RWPE2 (cell line): ENCODE results near the gene RMDN2.
A peak's percentile ranks its signal among the peaks of the same experiment; 100 is the strongest.

Source experiments
- ATAC-seq: fragments of 200-7000 bp; cut with Tn5 transposase; 3 replicates; pipeline ENCODE4 v1.9.1; 2021; ENCODE audit warnings: low read depth
- DNase-seq: peaks from one replicate; pipeline ENCODE4 v3.0.0-alpha.2; 2020; ENCODE audit warnings: low spot score
- H3K27ac ChIP-seq: fragments of 450-650 bp; 2 replicates; pipeline ENCODE4 v1.5.1; 2017; ENCODE audit warnings: mild to moderate bottlenecking; ENCODE audit not compliant: poor library complexity, severe bottlenecking
- H3K27me3 ChIP-seq: fragments of 250-450 bp; sonication (Bioruptor Pico); 2 replicates; pipeline ENCODE4 v1.5.1; 2021; ENCODE audit warnings: mild to moderate bottlenecking, moderate library complexity; ENCODE audit not compliant: insufficient read depth, poor library complexity, severe bottlenecking
- H3K36me3 ChIP-seq: fragments of 250-450 bp; sonication (Bioruptor Pico); 2 replicates; pipeline ENCODE4 v1.5.1; 2020; ENCODE audit warnings: low read depth, mild to moderate bottlenecking, moderate library complexity
- H3K4me1 ChIP-seq: fragments of 250-450 bp; sonication (Bioruptor Pico); 2 replicates; pipeline ENCODE4 v1.5.1; 2021; ENCODE audit warnings: mild to moderate bottlenecking, moderate library complexity; ENCODE audit not compliant: insufficient read depth, poor library complexity, severe bottlenecking
- H3K4me3 ChIP-seq: fragments of 250-450 bp; sonication (Bioruptor Pico); 2 replicates; pipeline ENCODE4 v1.5.1; 2021; ENCODE audit warnings: mild to moderate bottlenecking, moderate library complexity; ENCODE audit not compliant: severe bottlenecking
- H3K9me3 ChIP-seq: fragments of 250-450 bp; sonication (Bioruptor Pico); 2 replicates; pipeline ENCODE4 v1.5.1; 2021; ENCODE audit warnings: mild to moderate bottlenecking, moderate library complexity; ENCODE audit not compliant: severe bottlenecking
- CTCF ChIP-seq: fragments of 450-650 bp; IDR thresholded peaks from one replicate; pipeline ENCODE4 v1.5.1; 2017; ENCODE audit warnings: mild to moderate bottlenecking, moderate library complexity; ENCODE audit not compliant: poor library complexity, severe bottlenecking

RMDN2 gene

GRCh38 chr2:37912616-37913015 lies 12.5 kb upstream of the RMDN2 start:
- TF ChIP-seq CTCF: no peak
- Histone ChIP-seq H3K9me3 (no peaks in the 10 kb centered on the region), H3K36me3 (no peaks in the 10 kb centered on the region; the same call in 1 of the 2 replicates), H3K4me3 (no peak overlapping the region), H3K27me3 (no peaks in the 10 kb centered on the region), H3K27ac (no peak overlapping the region), H3K4me1 (peaks cover 17% of the 10 kb centered on the region)
- DNase-seq: no peak
- no peak for ATAC-seq

GRCh38 chr2:37914340-37914739 lies 10.7 kb upstream of the RMDN2 start:
- no peak for TF ChIP-seq CTCF
- no peaks in the 10 kb centered on the region for H3K9me3 ChIP-seq
- no peak overlapping the region for H3K4me3 ChIP-seq
- H3K4me1 ChIP-seq: peaks cover 19% of the 10 kb centered on the region
- H3K27me3 ChIP-seq: no peaks in the 10 kb centered on the region
- no peaks in the 10 kb centered on the region for H3K36me3 ChIP-seq
- ATAC-seq (no peak), DNase-seq (no peak)
- no peak overlapping the region for H3K27ac ChIP-seq

GRCh38 chr2:37915773-37916172 lies 9.3 kb upstream of the RMDN2 start:
- DNase-seq (no peak), ATAC-seq (no peak)
- Histone ChIP-seq H3K27ac (peak overlapping the region; percentile 61), H3K4me3 (no peak overlapping the region), H3K27me3 (no peaks in the 10 kb centered on the region), H3K9me3 (no peaks in the 10 kb centered on the region), H3K36me3 (no peaks in the 10 kb centered on the region), H3K4me1 (peaks cover 25% of the 10 kb centered on the region)
- TF ChIP-seq CTCF: no peak

GRCh38 chr2:37916512-37917082 lies 8.5 kb upstream of the RMDN2 start:
- H3K4me3 ChIP-seq: no peak overlapping the region
- H3K27me3 ChIP-seq: no peaks in the 10 kb centered on the region
- no peaks in the 10 kb centered on the region for H3K9me3 ChIP-seq
- peak overlapping the region; percentile 61 for H3K27ac ChIP-seq
- no peaks in the 10 kb centered on the region for H3K36me3 ChIP-seq
- TF ChIP-seq CTCF: no peak
- DNase-seq (peak; percentile 79), ATAC-seq (peak; percentile 92)
- peaks cover 32% of the 10 kb centered on the region for H3K4me1 ChIP-seq
